H1 (cell line): Measurements from ENCODE around the gene GOLIM4.

Experiments
- ATF3 ChIP-seq: IDR thresholded peaks from 2 replicates; pipeline ENCODE4 v1.6.1; 2011; ENCODE audit warnings: low read depth, mild to moderate bottlenecking, low read length; ENCODE audit not compliant: insufficient read depth
- CBX8 ChIP-seq: fragments of 300-800, 300-1000 bp; sonication (generic); IDR thresholded peaks from 2 replicates; pipeline ENCODE4 v1.7.1; 2016; ENCODE audit warnings: low read depth, low read length, borderline replicate concordance
- CHD2 ChIP-seq: IDR thresholded peaks from 2 replicates; pipeline ENCODE4 v1.6.1; 2012; ENCODE audit warnings: low read length, improper control_type of control experiment
- CTCF ChIP-seq, 3 experiments: IDR thresholded peaks; 1 replicate in 2 of 3; 2 replicates in 1 of 3; pipeline versions ENCODE4 v1.5.1 to v1.6.1; 2011; ENCODE audit warnings: low read length in 3 of 3, mild to moderate bottlenecking in 3 of 3, inconsistent platforms in 2 of 3, low read depth in 1 of 3, moderate library complexity in 1 of 3; ENCODE audit not compliant: insufficient read depth in 1 of 3; ENCODE audit errors: control extremely low read depth in 1 of 3
- EP300 ChIP-seq, 2 experiments: IDR thresholded peaks; 1 replicate in 1 of 2; 2 replicates in 1 of 2; pipeline ENCODE4 v1.6.1; 2011 to 2012; ENCODE audit warnings: low read depth in 2 of 2, low read length in 2 of 2, mild to moderate bottlenecking in 2 of 2, borderline replicate concordance in 1 of 2, inconsistent platforms in 1 of 2, moderate library complexity in 1 of 2
- EZH2 ChIP-seq: fragments of 200-600 bp; sonication (generic); IDR thresholded peaks from 2 replicates; pipeline ENCODE4 v1.7.1; 2012; ENCODE audit warnings: low read depth, mild to moderate bottlenecking, moderate library complexity, low read length, inconsistent platforms; ENCODE audit not compliant: severe bottlenecking
- GABPA ChIP-seq: IDR thresholded peaks from 2 replicates; pipeline ENCODE4 v1.6.1; 2011; ENCODE audit warnings: mild to moderate bottlenecking, low read length, moderate library complexity, borderline replicate concordance; ENCODE audit not compliant: insufficient read depth
- JUN ChIP-seq: IDR thresholded peaks from 2 replicates; pipeline ENCODE4 v1.6.1; 2011; ENCODE audit warnings: low read depth, mild to moderate bottlenecking, improper control_type of control experiment, low read length
- MAX ChIP-seq: IDR thresholded peaks from 2 replicates; pipeline ENCODE4 v1.6.1; 2012; ENCODE audit warnings: inconsistent platforms
- NANOG ChIP-seq: IDR thresholded peaks from 2 replicates; pipeline ENCODE4 v1.6.1; 2011; ENCODE audit warnings: low read length, low read depth, mild to moderate bottlenecking, inconsistent platforms; ENCODE audit not compliant: insufficient read depth, poor library complexity, severe bottlenecking
- POLR2A ChIP-seq, 2 experiments: IDR thresholded peaks; 1 replicate in 1 of 2; 2 replicates in 1 of 2; pipeline ENCODE4 v1.6.1; 2011; ENCODE audit warnings: low read depth in 2 of 2, low read length in 2 of 2, mild to moderate bottlenecking in 2 of 2; ENCODE audit errors: control extremely low read depth in 1 of 2
- POLR2AphosphoS5 ChIP-seq: IDR thresholded peaks from 2 replicates; pipeline ENCODE4 v1.6.1; 2011; ENCODE audit warnings: low read depth, low read length
- SRF ChIP-seq: IDR thresholded peaks from 2 replicates; pipeline ENCODE4 v1.6.1; 2011; ENCODE audit warnings: mild to moderate bottlenecking, low read depth, low read length, moderate library complexity
- ZNF274 ChIP-seq: IDR thresholded peaks from 2 replicates; pipeline ENCODE4 v1.7.0; 2012; ENCODE audit warnings: low read length, borderline replicate concordance; ENCODE audit errors: extremely low read depth

- TF ChIP-seq MAX (no peak), GABPA (no peak), CTCF (IDR thresholded peaks at IDR 0.05; ENCODE audit: control extremely low read depth in 1 of 3, insufficient read depth in 1 of 3, low read depth in 1 of 3, low read length in 3 of 3) (no peak), NANOG (no peak), POLR2A (IDR thresholded peaks at IDR 0.05; ENCODE audit: control extremely low read depth in 1 of 2, low read depth in 2 of 2, low read length in 2 of 2) (no peak), CHD2 (no peak), SRF (no peak), ATF3 (no peak), ZNF274 (no peak), POLR2AphosphoS5 (no peak), EP300 (IDR thresholded peaks at IDR 0.05; ENCODE audit: borderline replicate concordance in 1 of 2, low read depth in 2 of 2, low read length in 2 of 2) (no peak), CBX8 (no peak), EZH2 (no peak), JUN (no peak)
Measured at GRCh38 chr3:168091941-168092340, 3.8 kb downstream of the GOLIM4 start.
